Mesodermal cell (in vitro differentiated cells): Measurements from ENCODE around the gene VEPH1.

Source experiments
- H3K27ac ChIP-seq: 2 replicates; pipeline ENCODE4 v1.7.0; 2013; ENCODE audit warnings: mild to moderate bottlenecking, low read depth, low read length, moderate library complexity; ENCODE audit not compliant: severe bottlenecking
- H3K36me3 ChIP-seq: 2 replicates; pipeline ENCODE4 v1.7.1; 2013; ENCODE audit warnings: mild to moderate bottlenecking, low read length, moderate library complexity; ENCODE audit not compliant: control insufficient read depth, insufficient read depth
- H3K4me1 ChIP-seq: one replicate; pipeline ENCODE4 v1.7.1; 2013; ENCODE audit warnings: mild to moderate bottlenecking, low read length; ENCODE audit not compliant: insufficient read depth, control insufficient read depth, poor library complexity, severe bottlenecking
- H3K4me3 ChIP-seq: 2 replicates; pipeline ENCODE4 v1.7.0; 2013; ENCODE audit warnings: low read length, control low read depth, mild to moderate bottlenecking; ENCODE audit not compliant: insufficient read depth, poor library complexity, severe bottlenecking; ENCODE audit errors: extremely low read depth
- H3K9me3 ChIP-seq: 2 replicates; pipeline ENCODE4 v1.7.1; 2013; ENCODE audit warnings: mild to moderate bottlenecking, low read length, moderate library complexity; ENCODE audit not compliant: control insufficient read depth
- WGBS, 2 experiments: methylation state at CpG; one replicate each; pipeline ENCODE4 v1.1.5; 2013; ENCODE audit warnings: missing lambda C conversion rate in 2 of 2; ENCODE audit not compliant: insufficient coverage in 2 of 2; 5-methylcytosine and 5-hydroxymethylcytosine counted together

Gene VEPH1

DNA sequence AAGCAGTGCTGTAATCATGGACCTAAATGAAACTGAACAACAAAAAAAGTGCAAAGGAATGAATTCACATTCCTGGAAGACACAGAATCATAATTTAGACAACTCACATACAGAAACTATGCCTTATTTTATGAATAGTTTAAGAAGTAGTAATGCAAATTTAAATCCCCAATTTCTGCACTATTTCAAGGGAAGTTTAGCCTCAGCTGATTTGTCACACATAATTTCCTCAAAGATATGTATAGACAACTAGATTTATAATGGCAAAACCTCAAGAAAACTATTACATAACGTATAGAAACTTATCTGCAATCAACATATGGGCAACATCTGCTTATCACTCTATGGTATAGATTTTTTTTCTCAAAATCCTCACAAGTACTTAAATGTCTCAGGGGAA is 74.4 kb downstream of the VEPH1 start:
- Histone ChIP-seq H3K4me1 (no peaks in the 10 kb centered on the region), H3K36me3 (no peaks in the 10 kb centered on the region), H3K4me3 (no peak overlapping the region), H3K27ac (no peak overlapping the region), H3K9me3 (no peaks in the 10 kb centered on the region)
- no CpG with 5 or more reads among the region's 1 CpG for WGBS, 2 experiments

GRCh38 chr3:157427901-157428300 is 75.3 kb downstream of the VEPH1 start:
- H3K4me3 ChIP-seq, result no peak overlapping the region
- H3K36me3 ChIP-seq, result no peaks in the 10 kb centered on the region
- WGBS, 2 experiments, result 92 to 100% methylated on average over 2 of the region's 4 CpGs
- no peaks in the 10 kb centered on the region for H3K4me1 ChIP-seq
- no peak overlapping the region for H3K27ac ChIP-seq
- no peaks in the 10 kb centered on the region for H3K9me3 ChIP-seq

GRCh38 chr3:157423337-157423736 is 79.9 kb downstream of the VEPH1 start:
- no peaks in the 10 kb centered on the region for H3K36me3 ChIP-seq
- no peak overlapping the region for H3K27ac ChIP-seq
- no peaks in the 10 kb centered on the region for H3K9me3 ChIP-seq
- no peak overlapping the region for H3K4me3 ChIP-seq
- H3K4me1 ChIP-seq, result no peaks in the 10 kb centered on the region

DNA sequence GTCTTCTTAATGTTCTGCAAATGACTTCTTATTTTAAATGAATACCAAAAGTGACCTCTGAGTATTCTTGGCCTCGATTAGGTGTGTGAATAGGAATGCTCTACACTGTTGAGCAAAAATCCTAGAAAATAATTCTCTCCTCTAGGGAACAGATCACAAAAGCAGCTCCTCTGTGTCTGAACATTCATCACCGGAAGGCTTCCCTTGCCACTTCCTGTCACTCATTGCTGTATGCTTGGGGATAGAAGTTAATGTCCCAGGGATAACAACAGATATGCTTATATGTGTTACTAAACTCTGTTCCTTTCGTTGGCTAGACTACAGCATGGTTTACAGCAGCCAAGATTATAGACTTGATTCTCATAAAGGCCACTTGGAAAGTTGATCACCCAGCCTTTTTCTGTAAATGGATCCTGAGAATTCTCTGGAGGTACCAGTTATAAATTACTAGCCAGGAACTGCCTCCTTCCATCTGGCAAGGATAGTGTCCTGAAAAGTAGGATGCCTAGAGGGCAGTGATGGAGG is 82.5 kb downstream of the VEPH1 start:
- peaks cover 8% of the 10 kb centered on the region for H3K4me1 ChIP-seq
- H3K9me3 ChIP-seq, result no peaks in the 10 kb centered on the region
- H3K36me3 ChIP-seq, result no peaks in the 10 kb centered on the region
- 100% methylated on average over 1 of the region's 3 CpGs; no CpG with 5 or more reads in 1 of the 2 experiments for WGBS, 2 experiments
- H3K27ac ChIP-seq, result no peak overlapping the region
- H3K4me3 ChIP-seq, result no peak overlapping the region

GRCh38 chr3:157418104-157418503 is 85.1 kb downstream of the VEPH1 start:
- no peak overlapping the region for H3K4me3 ChIP-seq
- H3K9me3 ChIP-seq, result no peaks in the 10 kb centered on the region
- no peaks in the 10 kb centered on the region for H3K36me3 ChIP-seq
- 40 to 73% methylated on average over 1 of the region's 2 CpGs for WGBS, 2 experiments
- H3K4me1 ChIP-seq, result peaks cover 8% of the 10 kb centered on the region
- no peak overlapping the region for H3K27ac ChIP-seq

- Histone ChIP-seq H3K36me3 (no peaks in the 10 kb centered on the region), H3K4me1 (peaks cover 8% of the 10 kb centered on the region), H3K27ac (no peak overlapping the region), H3K4me3 (no peak overlapping the region), H3K9me3 (no peaks in the 10 kb centered on the region)
- WGBS, 2 experiments, result 96 to 100% methylated on average over 2 of the region's 2 CpGs
These were observed 86.0 kb downstream of the VEPH1 start for GRCh38 chr3:157417247-157417646.

DNA sequence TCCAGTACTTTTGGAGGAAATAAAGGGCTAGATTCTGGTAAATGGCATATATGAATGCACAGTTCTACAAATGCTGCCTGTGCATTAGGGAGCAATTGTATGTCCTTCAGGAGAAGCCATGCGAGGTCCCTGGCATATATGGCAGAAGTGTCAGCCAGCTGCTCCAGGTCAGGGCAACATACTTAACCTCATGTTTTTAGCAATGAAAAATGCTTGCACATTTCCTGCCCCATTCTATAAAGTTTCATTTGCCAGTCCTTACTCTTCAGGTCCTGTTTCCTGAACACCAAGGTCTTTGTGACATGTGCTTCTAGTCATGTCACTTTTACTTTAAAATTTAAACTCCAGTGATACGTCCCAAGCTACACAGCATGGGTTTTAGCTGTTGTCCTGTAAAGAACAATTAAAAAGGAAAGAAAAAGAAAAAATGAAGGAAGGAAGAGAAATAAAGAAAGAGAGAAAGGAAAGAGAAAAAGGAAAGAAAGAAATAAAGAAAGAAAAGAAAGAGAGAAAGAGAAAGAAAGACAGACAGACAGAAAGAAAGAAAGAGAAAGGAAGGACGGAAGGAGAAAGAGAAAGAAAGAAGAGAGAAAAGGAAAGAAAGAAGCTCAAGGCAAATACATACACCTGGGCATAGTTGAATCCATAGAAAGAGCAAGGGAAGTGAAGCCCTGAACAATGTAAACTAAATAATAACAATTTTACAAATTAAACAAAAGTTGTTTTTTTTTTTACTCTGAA is 86.7 kb downstream of the VEPH1 start:
- H3K4me1 ChIP-seq, result peaks cover 8% of the 10 kb centered on the region
- no peak overlapping the region for H3K4me3 ChIP-seq
- no peaks in the 10 kb centered on the region for H3K36me3 ChIP-seq
- H3K27ac ChIP-seq, result no peak overlapping the region
- no peaks in the 10 kb centered on the region for H3K9me3 ChIP-seq
- 94% methylated on average over 2 of the region's 3 CpGs for WGBS, 2 experiments

DNA sequence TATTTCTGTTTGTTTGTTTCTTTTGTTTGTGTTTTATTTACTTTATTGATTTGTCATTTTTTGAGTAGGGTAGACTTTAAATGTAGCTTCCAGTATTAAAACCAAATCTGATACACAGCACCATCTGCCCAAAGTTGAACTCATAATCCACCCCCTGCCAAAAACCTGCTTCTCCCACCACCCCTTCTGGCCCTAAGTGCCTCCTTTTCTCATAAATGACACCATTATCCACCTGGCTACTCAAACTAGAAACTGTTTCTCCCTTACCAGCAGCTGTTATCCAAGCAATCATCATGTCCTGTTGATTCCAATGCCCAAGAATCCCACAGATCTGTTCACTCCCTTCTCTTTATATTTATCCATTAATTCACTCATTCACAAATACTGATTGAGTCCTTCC is 88.4 kb downstream of the VEPH1 start:
- Histone ChIP-seq H3K9me3 (no peaks in the 10 kb centered on the region), H3K36me3 (no peaks in the 10 kb centered on the region), H3K27ac (no peak overlapping the region), H3K4me1 (peaks cover 8% of the 10 kb centered on the region), H3K4me3 (no peak overlapping the region)

DNA sequence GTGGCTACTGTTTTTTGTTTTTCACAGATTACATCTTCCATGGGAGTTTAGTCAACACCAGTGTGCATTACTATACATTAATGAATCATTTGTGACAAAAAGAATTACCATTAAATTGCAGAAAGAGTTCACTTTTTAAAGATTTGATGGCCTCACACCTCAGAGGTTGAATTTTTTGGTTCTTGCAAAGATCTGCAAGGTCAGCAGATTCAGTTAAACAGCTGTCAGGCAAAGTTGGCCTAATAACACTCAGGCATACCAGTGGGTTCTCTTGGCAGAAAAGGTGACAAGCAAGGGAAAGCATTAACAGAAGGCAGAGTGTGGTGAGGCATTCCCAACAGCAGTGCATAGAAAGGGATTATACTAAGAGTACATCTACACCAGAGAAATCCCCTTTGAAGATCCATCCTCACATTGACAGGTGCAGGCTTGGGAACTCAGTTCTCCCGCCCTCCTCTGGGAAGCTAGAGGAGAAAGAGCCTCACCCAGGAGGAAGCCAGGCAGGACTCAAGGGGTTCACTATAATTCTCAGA is 90.8 kb downstream of the VEPH1 start:
- no CpG with 5 or more reads among the region's 1 CpG for WGBS, 2 experiments
- no peaks in the 10 kb centered on the region for H3K36me3 ChIP-seq
- H3K27ac ChIP-seq, result no peak overlapping the region
- H3K9me3 ChIP-seq, result no peaks in the 10 kb centered on the region
- H3K4me1 ChIP-seq, result no peaks in the 10 kb centered on the region
- no peak overlapping the region for H3K4me3 ChIP-seq

- Histone ChIP-seq H3K27ac (no peak overlapping the region), H3K4me1 (no peaks in the 10 kb centered on the region), H3K4me3 (no peak overlapping the region), H3K36me3 (no peaks in the 10 kb centered on the region), H3K9me3 (no peaks in the 10 kb centered on the region)
- WGBS, 2 experiments, result 86 to 100% methylated on average over 1 of the region's 2 CpGs
These were observed 92.3 kb downstream of the VEPH1 start for GRCh38 chr3:157410945-157411344.

- Histone ChIP-seq H3K36me3 (no peaks in the 10 kb centered on the region), H3K9me3 (no peaks in the 10 kb centered on the region), H3K4me1 (no peaks in the 10 kb centered on the region), H3K27ac (no peak overlapping the region), H3K4me3 (no peak overlapping the region)
- WGBS, 2 experiments, result 80 to 100% methylated on average over 1 of the region's 2 CpGs
These were observed 93.7 kb downstream of the VEPH1 start for GRCh38 chr3:157409516-157409915.
